Stimulated activated CD4-positive, alpha-beta T cell treated with anti-CD3 and anti-CD28 coated beads, Interleukin-15, amount 100 ng/mL, for 48 hours (primary cell): ENCODE data around the gene KYAT1.
A peak's percentile ranks its signal among the peaks of the same experiment; 100 is the strongest.
"Not testable (repeated sequence)": the region's sequence is repeated elsewhere in the genome, so short reads cannot be mapped to it uniquely, and the experiment has no call there.

Source experiments
- DNase-seq, 2 donors: peaks; one replicate each; pipeline ENCODE4 v3.0.0-alpha.2; 2020; ENCODE audit warnings: low read depth in 2 of 2

KYAT1 gene

GRCh38 chr9:128818839-128819715 lies 62.7 kb downstream of the KYAT1 start:
- DNase-seq, result peak in 1 of 2 donors; percentile 39

GRCh38 chr9:128818099-128818838 lies 63.5 kb downstream of the KYAT1 start, which contains the start of gene ENDOG:
Gene ENDOG (plus strand): TSS chr9:128818500. CDS start chr9:128818685, 185 bp downstream.
- peak; percentile 91 to 97 for DNase-seq

- DNase-seq, result no peak
Measured at GRCh38 chr9:128810873-128811272, 70.9 kb downstream of the KYAT1 start.

GRCh38 chr9:128809831-128810230 lies 71.9 kb downstream of the KYAT1 start:
- DNase-seq, result no peak

GRCh38 chr9:128809036-128809599 lies 72.6 kb downstream of the KYAT1 start:
- DNase-seq, result no peak

GRCh38 chr9:128808543-128808942 lies 73.2 kb downstream of the KYAT1 start:
- DNase-seq, result no peak

GRCh38 chr9:128807827-128808226 lies 73.9 kb downstream of the KYAT1 start:
- DNase-seq, result no peak

GRCh38 chr9:128805661-128806060 lies 76.1 kb downstream of the KYAT1 start:
- no peak for DNase-seq

- no peak for DNase-seq
Measured at GRCh38 chr9:128802482-128802881, 79.3 kb downstream of the KYAT1 start.

GRCh38 chr9:128800061-128800460 lies 81.7 kb downstream of the KYAT1 start:
- no peak for DNase-seq

GRCh38 chr9:128798896-128799295 lies 82.9 kb downstream of the KYAT1 start:
- no peak for DNase-seq

GRCh38 chr9:128794961-128795360 lies 86.8 kb downstream of the KYAT1 start:
- not testable (repeated sequence) for DNase-seq

- DNase-seq, result no peak
Measured at GRCh38 chr9:128792978-128793686, 88.6 kb downstream of the KYAT1 start.

GRCh38 chr9:128792134-128792533 lies 89.6 kb downstream of the KYAT1 start:
- no peak for DNase-seq

- no peak for DNase-seq
Measured at GRCh38 chr9:128790536-128790935, 91.2 kb downstream of the KYAT1 start.

- no peak for DNase-seq
Measured at GRCh38 chr9:128788445-128788844, 93.3 kb downstream of the KYAT1 start.

- DNase-seq, result no peak
Measured at GRCh38 chr9:128787659-128788058, 94.1 kb downstream of the KYAT1 start.

- DNase-seq, result peak; percentile 80 to 84
Measured at GRCh38 chr9:128786681-128787601, 94.8 kb downstream of the KYAT1 start, which contains the start of gene TBC1D13. Gene TBC1D13 (plus strand): TSS chr9:128787253. CDS start chr9:128787354, 101 bp downstream.

- DNase-seq, result no peak
Measured at GRCh38 chr9:128785427-128785826, 96.3 kb downstream of the KYAT1 start.
